HG02678 (cell line): ENCODE data around the gene BTBD6.

ENCODE experiments used
- ATAC-seq: cut with Tn5 transposase; IDR thresholded peaks from one replicate; pipeline ENCODE4 v1.9.1; 2021; ENCODE audit warnings: mild to moderate bottlenecking, moderate library complexity; ENCODE audit not compliant: unreplicated experiment

BTBD6 gene

DNA sequence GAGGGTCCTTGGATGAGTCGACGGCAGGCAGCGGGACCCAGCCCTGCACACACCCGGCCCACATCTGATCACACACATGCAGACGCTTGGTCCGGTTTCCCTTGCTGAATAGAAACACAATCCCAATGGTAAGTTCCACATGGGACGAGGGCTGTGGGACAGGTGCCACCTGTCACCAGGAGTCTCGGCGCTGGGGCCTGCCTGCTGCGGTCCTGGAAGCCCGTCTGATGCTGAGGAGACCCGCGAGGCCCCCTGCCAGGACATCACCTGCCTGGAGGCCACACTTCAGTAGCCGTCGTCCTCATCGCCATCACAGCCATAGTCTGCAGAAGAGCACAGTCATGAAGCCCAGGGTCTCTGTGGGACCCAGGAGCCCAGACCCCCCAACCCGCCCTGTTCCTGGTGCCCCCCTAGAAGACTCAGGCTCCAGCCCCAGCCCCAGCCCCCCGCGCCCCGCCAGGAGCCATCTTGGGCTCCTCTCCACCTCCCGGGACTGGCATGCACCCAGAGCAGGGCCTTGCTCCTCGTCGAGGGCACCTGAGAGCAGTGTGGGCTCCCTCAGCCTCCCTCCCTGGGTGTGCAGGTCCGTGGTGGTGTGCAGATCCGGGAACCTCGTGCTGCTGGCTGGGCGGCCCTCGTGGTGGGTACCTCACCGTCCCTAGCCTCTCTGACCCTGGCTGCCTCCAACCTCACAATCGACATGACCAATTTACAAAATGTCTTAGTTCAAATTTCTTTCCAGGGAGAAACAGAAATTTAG, 37.9 kb upstream of the BTBD6 start:
- no peak for ATAC-seq

DNA sequence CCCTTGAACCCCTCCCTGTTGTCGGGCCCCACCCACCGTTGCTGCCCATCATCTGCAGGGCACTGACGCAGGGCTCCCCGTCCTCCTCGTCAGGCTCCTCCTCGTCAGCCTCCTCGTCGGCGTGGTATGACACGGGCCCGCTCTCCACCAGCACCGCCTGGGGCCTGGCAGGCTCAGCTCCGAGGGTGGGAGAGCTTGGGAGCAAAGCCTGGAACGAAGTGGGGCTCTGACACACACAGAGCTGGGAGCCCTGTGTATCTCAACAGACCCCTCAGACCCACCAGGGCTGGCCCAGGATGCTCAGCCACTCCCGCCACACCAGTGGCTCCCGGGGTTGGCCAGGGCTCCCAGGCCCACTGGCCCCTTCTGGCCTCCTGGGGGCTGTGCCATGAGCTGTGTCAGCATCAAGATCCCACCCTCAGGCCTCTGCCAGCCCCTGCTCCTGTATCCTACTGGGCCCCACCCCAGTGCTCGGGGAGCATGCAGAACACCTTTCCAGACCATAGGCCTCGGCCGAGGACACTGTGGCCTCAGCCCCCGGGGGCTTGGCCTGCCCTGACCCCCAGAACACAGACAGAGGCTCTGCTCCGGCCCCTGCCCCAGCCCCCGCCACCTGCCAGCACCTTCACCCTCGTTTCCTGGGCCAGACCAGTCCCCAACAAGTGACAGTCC, 37.1 kb upstream of the BTBD6 start:
- ATAC-seq: no peak

DNA sequence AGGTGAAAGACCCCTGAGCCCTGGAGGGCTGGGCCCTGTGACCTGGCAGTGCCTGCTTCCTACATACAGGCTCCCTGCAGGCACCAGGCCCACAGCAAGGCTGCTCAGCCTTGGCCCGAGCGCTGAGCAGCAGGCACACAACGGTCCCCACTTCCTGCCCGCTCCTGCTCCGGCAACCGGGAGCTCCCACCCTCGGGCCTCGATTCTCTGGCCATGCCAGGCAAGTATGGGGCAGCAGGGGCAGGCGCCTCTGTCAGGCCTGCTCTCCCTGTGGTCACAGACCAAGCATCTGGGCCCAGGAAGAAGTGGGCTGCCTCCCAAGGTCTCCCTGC, 36.6 kb upstream of the BTBD6 start:
- ATAC-seq: no peak

DNA sequence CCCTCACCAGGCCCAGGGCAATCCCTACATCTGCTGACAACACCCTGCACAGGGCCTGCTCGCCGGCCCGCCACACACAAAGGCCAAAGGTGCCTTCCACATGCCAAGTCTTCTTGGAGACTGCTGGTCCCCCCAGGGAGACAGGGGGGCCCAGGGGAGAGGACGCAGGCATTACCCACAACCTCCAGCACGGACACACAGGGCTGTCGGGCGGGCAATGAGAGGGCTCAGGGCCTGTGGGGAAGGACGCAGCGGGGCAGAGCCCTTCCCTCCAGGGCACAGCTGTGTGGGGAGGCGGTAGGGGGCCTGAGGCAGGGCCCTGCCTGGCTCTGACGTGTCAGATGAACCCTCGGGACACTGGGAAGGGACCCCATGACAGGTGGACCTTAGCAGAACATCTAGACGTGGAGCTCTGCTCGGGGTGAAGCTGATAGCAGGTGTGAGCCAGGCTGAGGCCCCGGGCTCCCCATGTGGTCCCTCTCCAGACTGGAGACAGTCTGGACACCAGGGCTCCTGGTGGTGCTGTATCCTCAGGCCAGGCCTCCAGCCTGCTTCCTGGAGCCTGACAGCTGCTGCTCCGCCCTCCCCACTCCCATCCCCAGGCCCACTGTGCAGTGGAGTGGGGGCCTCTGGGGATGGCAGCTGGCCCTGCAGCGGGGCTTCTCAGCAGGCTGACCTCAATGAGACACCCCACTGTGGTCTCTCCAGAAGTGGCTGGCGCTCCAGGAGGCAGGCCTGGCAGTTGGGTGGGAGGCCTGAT, 35.6 kb upstream of the BTBD6 start:
- ATAC-seq: no peak

DNA sequence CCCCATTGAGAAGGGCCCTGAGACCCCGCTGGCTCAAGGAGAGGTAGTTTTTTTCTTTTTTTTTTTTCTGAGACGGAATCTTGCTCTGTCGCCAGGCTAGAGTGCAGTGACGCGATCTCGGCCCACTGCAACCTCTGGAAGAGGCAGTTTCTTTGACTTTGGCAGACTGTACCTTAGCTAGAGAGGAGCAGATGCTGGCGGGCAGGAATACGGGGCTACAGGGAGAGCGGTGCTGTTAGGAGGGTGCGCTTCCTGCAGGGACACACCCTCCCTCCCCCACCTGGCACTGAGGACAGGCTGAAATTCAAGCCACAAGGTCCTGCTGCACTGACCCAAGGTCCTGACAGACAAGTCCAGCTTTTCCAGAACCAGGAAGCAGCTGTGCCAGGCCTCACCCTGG, 35.0 kb upstream of the BTBD6 start:
- no peak for ATAC-seq

DNA sequence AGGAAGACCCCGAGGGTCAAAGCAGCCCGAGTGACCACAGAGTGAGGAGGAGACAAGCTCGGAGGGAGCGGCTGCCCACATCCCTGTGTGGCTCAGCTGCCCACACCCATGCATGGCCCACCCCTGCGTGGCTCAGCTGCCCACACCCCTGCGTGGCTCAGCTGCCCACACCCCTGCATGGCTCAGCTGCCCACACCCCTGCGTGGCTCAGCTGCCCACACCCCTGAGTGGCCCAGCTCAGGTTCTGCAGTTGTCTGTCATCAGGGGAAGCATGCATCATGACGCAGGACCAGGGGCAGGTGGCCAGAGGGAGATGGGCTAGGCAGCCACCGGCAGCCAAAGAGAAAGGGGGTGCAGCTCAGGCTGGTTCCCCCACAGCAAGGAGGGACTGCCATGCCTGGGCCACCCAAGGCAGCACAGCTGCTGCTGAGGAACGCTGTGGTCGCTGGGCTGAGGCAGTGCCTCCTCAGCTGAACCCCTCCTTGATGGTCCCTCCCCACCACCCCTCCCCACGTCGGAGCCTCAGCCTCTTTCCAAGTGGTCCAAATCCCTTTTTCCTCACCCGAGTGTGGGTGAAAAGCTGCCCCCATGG, 33.9 kb upstream of the BTBD6 start:
- no peak for ATAC-seq

DNA sequence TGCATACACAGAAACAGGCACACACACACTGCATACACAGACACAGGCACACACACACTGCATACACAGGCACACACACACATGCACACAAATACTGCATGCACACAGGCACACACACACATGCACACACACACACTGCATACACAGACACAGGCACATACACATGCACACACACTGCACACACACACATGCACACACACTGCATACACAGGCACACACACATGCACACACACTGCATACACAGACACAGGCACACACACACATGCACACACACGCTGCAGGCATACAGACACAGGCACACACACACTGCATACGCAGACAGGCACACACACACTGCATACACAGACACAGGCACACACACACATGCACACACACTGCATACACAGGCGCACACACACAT, 32.7 kb upstream of the BTBD6 start:
- ATAC-seq: no peak

DNA sequence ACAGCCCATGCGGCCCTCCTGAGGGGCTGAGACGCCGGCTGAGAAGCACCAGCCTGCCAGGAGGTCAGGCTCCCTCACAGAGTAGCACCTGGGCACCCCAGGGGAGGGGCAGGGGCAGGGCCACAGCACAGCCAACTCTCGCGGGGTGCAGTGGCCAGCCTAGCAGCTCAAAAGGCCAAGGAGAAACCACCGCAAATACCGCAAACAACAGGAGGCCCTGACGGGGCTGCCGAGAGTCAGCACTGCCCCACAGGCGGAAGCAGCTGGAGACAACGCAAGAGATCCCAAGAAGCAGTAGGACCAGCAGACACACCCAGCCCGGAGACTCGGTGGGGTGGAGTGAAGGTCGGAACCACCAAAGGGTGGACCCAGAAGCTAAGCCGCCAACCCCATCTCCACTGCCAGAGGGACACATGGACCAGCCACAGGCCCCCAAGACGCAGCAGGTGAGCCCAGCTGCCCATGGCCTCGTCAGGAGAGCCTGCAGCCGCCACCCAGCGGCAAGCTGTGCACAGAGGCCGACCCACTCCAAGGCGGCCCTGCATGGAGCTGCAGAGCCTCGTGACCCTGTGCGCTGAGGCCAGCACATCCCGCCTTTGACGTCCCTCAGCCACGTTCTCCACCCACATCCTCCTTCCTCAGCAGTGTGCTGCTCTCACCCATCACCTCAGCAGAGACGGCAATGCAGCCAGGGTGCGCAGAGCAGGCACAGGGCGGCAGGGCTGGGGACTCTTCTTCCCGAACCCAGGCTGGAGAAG, 31.7 kb upstream of the BTBD6 start:
- ATAC-seq: no peak

DNA sequence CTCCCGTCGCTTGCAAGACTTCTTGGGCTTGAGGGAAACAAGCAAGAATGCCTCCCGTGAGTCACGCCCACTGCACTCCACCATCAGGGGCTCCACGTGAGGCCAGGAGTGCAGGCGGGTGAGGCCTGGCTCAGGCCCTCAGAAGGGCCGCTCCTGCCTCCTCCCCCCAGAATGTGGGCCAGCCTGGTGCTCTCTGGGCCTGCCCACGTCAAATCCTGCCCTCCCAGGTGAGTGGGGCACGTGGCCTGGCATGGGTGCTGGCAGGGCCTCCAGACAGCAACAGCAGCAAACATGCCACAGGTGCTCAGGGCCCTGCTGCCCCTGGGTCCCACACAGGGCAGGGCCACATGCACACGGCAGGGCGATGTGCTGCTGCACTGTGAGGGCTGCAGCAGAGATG, 30.6 kb upstream of the BTBD6 start:
- ATAC-seq: no peak

DNA sequence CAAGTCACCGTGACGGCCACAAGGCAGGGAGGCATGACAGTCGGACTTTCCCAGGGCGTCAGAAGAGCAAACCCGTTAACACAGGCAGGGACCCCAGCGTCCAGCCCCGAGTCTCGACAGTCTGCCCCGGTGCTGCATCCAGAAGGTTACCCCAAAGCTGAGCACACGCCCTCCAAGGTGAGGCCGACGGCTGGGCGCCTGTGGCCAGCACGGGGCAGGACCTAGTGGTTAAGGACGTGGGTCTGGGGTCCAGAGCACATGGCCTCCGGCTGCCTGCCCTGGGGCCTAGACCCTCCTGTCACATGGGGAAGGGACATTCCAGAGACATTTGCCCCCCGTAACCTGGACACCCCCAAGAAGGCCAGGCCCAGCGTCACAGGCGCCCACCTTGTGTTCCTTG, 29.7 kb upstream of the BTBD6 start:
- ATAC-seq: no peak

DNA sequence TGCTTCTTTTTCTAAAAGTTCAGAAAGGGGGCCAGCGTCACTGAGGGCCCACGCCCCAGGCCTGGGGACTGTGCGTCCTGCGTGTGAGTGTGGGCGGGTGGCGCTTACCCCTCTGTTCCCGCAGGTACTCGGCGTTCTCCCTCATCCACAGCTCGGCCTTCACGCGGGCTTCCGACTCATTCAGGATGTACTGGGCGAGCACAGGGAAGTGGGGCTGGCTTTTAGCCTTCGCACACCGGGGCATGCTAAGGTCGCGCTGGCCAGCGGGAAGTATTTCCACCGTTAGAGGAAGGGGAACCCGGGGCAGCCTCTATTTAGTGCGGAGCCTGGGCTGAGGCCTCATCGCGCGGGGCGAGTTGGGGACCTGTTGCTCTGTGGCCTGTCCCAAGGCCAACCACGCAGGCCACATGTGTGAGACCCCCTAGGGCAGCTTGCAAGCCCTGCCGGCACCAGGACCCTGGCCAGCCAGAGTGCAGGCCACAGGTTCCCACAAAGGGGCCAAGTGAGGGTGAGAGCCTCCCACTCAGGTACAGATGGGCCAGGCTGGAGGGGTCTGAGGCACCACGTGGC, 29.2 kb upstream of the BTBD6 start:
- no peak for ATAC-seq

DNA sequence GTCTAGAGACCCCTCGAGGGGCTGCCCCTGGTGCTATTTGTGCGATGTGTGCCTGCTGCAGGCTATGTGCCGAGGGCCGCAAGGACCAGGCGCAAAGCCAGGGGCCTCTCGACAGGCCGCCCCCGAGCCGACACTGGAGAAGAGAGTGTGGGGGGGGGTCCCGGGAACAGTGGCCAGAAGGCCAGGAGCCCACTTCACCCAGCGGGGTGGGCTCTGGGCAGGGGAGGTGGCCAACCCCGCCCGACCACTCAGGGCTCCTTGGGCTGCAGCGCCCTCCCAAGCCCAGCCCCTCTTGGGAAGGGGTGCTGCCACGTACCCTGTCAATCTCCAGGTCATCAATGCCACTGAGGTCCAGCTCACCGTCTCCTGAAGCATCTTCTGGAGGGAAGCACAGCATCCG, 28.6 kb upstream of the BTBD6 start:
- no peak for ATAC-seq

DNA sequence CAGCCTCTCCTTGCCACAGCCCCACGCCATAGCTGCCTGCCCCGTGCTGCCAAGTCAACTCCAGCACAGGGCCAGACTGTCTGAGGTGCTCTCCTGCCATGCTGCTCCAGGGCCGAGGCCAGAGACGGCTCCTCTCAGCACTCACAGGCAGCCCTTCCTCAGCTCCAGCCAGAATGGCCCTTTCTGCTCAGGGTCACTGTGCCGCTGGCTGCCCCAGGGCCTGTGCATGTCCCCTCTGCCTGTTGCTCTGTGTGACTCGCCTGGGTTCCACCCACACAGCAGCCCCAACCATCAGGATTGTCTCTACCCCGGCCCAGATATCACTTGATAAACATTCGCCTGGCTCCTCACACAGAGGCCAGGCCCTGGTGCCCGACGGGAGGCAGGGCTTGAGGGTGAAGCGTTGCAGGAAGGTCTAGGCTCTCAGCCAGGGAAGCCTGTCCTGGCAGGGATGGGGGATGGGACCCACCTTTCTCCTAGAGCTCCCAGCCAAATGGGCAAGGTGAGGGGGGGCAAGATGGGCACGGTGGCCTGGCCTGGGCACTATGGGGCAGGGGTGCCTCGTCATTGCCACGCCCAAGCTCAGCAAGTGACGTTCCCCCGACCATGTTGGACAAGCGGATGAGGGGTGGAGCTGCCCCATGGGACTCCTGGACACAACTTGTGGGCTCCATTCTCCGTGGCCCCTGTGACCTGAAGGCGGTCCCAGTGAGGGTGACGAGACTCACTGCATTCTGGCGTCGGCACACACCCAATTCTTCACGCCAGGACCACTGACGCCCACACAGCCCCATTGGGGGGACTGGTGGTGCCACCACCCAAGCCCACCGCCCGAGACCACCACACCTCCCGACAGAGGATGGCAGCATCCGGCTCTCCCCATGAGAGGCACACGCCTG, 27.4 kb upstream of the BTBD6 start:
- no peak for ATAC-seq

DNA sequence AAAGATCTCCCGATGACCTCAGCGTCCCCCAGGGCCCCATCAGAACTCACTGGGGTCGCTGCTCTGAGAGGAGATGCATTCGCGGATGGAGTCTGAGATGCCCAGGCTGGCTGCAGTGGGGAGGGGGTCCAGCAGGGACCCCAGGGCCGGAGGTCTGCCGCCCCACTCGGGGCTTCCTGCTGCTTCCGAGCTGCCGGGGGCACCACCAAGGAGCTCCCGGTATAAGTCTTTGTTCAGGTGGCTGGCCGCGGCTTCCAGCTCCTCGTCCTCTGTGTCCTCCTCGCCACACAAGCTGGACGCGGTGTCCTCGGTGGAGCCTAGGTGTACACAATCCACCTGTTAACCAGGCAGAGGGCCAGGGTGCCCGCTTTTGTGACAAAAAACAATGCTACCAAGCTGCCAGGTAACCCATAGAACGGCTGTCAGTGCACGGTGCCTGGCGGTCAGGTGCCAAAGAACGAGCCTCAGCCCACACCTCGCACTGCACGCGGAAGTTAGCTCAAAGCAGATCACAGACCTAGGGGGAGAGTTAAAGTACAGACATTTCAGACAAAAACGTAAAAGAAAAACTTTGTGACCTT, 26.6 kb upstream of the BTBD6 start:
- no peak for ATAC-seq

DNA sequence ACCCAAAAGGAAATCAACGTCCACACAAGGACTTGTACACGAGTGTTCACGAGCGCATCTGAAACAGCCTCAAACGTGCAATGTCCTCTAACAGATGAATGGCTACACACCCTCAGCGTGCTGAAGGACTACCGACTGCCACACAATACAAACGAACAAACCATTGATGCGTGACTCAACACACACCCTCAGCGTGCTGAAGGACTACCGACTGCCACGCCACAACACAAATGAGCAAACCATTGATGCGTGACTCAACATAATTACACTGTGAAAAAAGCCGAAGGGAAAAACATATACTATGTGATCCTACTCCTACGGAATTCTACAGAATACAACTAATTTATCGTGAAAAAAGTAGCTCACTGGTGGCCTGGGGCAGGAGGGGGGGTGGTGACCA, 25.1 kb upstream of the BTBD6 start:
- ATAC-seq: no peak

DNA sequence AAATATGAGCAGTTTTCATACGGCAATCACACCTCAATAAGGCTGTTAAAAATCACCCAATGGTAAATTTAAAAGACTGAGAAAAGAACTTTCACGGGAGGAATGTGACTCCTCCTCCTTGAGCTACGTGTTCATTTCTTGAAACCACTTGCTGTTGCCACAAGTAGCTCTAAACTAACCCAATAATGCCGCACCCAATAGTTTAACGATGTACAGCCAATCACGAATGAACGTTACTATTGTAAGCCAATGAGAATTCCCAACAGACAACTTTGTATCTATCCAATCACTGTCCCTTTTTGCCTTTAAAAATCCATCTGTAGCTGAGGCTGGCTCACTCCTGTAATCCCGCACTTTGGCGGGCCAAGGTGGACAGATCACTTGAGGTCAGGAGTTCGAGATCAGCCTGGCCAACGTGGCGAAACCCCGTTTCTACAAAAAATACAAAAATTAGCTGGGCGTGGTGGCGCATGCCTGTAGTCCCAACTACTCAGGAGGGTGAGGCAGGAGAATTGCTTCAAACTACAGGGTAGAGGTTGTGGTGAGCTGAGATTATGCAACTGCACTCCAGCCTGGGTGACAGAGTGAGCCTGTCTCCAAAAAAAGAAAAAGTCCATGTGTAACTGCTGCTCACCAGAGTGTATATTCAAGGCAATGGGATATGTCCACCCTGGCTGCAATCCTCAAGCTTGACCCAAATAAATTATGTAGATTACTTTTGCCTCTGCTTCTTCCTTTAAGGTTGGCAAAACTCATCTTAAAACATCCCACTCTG, 24.4 kb upstream of the BTBD6 start:
- ATAC-seq: no peak

DNA sequence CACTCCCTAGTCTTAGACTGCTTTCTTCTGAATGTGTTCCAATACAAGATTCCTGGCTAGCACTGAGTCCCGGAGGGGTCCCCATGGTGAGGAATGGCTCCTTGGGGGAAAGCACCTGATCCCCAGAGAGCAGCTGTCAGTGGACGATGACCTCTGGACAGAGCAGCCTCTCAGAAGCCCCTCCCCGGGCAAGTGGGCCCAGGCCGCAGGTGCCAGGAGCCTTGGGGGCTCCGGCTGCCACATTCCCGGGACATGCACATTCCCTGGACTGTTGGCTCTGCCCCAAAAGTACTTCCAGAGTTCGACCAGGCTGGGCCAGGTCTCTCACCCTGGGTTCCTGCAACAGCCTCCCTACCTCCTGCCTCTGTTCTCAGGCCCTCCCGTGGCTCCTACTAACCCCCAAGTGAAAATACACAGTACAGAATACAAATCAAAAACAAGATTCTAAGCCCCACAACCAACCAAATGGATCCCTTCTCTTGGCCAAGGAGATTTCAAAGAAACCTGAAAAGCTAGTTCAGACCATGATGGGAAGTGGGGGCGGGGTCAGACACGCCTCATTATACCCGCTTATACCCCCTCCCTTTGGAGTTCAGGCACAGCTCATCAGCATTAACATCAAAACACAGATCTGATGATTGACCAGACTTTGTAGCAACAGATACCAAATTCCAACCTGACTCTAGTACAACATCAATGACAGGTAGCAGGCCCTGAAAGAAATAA, 23.3 kb upstream of the BTBD6 start:
- ATAC-seq: no peak

DNA sequence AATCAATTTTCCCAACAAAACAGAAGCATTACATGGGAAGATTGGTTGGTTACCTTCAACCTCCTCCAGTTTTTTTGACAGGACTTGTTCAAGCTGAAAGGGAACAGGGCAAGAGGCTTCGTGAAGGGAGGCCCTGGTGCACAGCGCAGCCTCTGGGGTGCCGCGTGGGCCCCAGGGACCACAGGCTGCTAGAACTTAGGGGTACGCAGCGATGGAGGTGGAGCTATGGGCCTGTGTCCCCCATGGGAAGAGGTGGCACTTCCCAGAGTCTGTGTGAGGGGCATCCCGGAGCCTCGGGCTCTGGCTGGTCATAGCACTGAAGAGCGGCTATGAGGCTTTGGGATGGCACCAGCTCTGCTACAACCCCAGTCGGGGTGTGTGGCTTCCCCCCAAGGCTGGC, 22.1 kb upstream of the BTBD6 start:
- ATAC-seq: no peak
